ENCODE measurements around the gene NOL3.

DNA sequence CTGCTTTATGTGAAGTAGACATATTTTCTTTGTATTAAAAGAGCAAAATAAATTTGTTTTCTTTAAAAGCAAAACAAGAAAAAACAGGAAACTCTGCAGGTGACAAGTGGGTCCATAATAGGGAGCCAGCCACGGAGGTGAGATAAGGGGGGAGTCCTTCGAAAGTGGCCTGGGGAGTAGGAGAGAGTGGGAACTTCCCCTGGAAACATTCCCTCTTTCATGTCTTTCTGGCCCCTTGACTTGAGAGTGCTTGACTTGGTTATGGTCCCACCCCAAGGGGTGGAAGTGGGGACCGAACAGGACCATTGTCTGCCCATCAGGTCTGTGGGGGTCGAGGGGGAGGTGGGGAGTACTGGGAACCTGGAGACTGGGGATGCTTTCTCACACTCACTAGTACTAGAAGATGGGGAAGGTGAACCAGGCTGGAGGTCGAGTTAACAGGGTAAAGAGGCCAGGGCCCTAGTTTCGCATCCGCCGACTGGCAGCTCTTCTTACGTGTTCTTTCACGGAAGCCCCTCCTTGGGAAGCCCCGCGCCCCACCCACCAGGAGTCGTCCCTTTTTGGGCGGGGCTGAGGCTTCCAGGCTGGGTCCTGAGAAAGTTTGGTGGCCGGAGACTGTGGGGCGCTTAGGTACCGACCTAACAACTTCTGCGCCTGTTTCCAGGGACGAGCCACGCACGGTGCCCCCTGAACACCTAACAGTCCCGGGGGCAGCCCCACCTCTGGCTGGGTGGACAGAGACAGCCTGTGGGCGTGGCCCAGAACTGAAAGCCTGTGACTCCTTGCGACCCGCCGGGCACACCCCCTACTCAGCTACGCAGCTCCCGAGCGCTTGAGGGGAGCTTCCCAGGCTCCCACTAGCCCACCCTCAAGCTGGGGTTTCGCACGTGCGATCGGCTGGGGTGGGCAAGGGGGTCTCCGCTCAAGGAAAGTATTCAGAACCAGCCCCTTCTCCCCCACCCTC lies 11.4 kb upstream of the NOL3 start:
- TF ChIP-seq EZH2 (IDR thresholded peaks at IDR 0.05; ENCODE audit: low read length, unreplicated experiment): no peak
- TF ChIP-seq, protein P1, sequence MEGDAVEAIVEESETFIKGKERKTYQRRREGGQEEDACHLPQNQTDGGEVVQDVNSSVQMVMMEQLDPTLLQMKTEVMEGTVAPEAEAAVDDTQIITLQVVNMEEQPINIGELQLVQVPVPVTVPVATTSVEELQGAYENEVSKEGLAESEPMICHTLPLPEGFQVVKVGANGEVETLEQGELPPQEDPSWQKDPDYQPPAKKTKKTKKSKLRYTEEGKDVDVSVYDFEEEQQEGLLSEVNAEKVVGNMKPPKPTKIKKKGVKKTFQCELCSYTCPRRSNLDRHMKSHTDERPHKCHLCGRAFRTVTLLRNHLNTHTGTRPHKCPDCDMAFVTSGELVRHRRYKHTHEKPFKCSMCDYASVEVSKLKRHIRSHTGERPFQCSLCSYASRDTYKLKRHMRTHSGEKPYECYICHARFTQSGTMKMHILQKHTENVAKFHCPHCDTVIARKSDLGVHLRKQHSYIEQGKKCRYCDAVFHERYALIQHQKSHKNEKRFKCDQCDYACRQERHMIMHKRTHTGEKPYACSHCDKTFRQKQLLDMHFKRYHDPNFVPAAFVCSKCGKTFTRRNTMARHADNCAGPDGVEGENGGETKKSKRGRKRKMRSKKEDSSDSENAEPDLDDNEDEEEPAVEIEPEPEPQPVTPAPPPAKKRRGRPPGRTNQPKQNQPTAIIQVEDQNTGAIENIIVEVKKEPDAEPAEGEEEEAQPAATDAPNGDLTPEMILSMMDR (conservative IDR thresholded peaks at IDR 0.05; ENCODE audit: low read depth, low read length): no peak
- TF ChIP-seq EZH2phosphoT487 (IDR thresholded peaks at IDR 0.05; ENCODE audit: borderline replicate concordance, low read length): no peak

Measured in PC-3 (cell line).